Memory B cell (primary cell): ENCODE measurements around the gene MSANTD2.
A peak's percentile ranks its signal among the peaks of the same experiment; 100 is the strongest.

ENCODE experiments used
- ATAC-seq: fragments of 150-1000 bp; cut with Tn5 transposase; 2 replicates; pipeline ENCODE4 v1.10.0; 2021; ENCODE audit warnings: low read depth, mild to moderate bottlenecking, moderate library complexity
- DNase-seq, 2 donors: peaks; one replicate each; pipeline ENCODE4 v3.0.0; 2022; ENCODE audit warnings: low spot score in 2 of 2
- H3K27ac Mint-ChIP-seq: one replicate; pipeline ENCODE4 v1.8.0; 2022; ENCODE audit warnings: mild to moderate bottlenecking, moderate library complexity, mixed read lengths
- H3K27me3 Mint-ChIP-seq: one replicate; pipeline ENCODE4 v1.8.0; 2022; ENCODE audit warnings: mixed read lengths
- H3K36me3 Mint-ChIP-seq: one replicate; pipeline ENCODE4 v1.8.0; 2022; ENCODE audit warnings: mild to moderate bottlenecking, mixed read lengths
- H3K4me1 Mint-ChIP-seq: one replicate; pipeline ENCODE4 v1.8.0; 2022; ENCODE audit warnings: mixed read lengths
- H3K4me3 Mint-ChIP-seq: one replicate; pipeline ENCODE4 v1.8.0; 2022; ENCODE audit warnings: mild to moderate bottlenecking, moderate library complexity, mixed read lengths
- H3K9me3 Mint-ChIP-seq: one replicate; pipeline ENCODE4 v1.8.0; 2022; ENCODE audit warnings: mixed read lengths

MSANTD2 gene

GRCh38 chr11:124807201-124807600 lies 7.0 kb upstream of the MSANTD2 start:
- ATAC-seq, result no peak
- no peaks in the 10 kb centered on the region for H3K27me3 Mint-ChIP-seq
- H3K9me3 Mint-ChIP-seq, result no peaks in the 10 kb centered on the region
- no peaks in the 10 kb centered on the region for H3K4me1 Mint-ChIP-seq
- H3K4me3 Mint-ChIP-seq, result no peak overlapping the region
- DNase-seq, result no peak
- H3K27ac Mint-ChIP-seq, result no peak overlapping the region
- H3K36me3 Mint-ChIP-seq, result peaks cover 30% of the 10 kb centered on the region

DNA sequence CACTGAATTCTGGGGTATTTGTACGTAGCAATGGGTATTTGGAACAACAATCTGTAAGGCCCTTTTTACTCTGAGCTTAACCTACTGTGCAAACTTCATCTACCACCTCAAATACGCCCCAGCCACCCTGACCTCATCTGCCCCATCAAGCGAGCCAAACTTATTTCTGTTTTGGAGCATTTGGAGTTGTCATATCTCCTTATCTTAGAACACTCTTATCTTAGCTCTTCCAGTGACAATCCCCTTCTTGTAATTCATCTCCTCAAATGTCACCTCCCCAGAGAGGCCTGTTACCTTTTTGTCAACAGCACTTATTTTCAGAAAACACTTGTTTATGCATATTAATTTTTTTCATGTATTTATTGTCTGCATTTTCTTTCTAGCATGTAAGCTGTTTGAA lies 4.7 kb upstream of the MSANTD2 start:
- Mint-ChIP-seq H3K27me3 (no peaks in the 10 kb centered on the region), H3K9me3 (no peaks in the 10 kb centered on the region), H3K36me3 (peaks cover 30% of the 10 kb centered on the region), H3K4me1 (peaks cover 6% of the 10 kb centered on the region), H3K4me3 (no peak overlapping the region), H3K27ac (no peak overlapping the region)
- DNase-seq (no peak), ATAC-seq (no peak)

DNA sequence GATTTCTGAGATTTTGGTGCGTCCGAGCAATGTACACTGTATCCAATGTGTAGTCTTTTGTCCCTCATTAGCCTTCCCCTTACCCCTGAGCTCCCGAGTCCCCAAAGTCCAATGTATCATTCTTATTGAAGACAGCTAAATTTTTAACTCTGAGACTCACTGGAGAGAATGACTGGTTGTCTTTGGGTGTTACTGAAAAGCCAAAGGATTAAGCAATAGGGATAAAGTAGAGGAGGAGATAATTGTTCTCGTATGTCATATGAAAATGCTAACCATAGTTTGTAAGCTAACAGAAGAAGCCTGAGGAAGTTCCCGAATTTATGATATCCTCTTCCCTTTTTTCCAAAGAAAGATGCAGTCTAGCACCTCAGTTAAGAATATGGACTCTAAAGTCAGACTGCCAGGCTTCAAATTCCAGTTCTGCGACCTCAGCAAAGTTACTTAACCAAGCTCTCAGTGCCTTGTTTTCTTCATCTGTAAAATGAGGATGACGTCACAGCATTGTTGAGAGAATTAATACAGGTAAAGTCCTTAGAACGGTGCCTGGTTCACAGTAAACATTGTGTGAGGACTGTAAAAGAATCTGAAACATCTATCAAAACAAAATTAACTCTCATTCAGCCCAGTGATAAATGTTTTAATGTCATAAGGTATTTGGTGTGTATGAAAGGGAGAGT lies 1.6 kb upstream of the MSANTD2 start:
- H3K4me1 Mint-ChIP-seq, result peaks cover 11% of the 10 kb centered on the region
- H3K4me3 Mint-ChIP-seq, result peak overlapping the region; percentile 46
- H3K27ac Mint-ChIP-seq, result no peak overlapping the region

DNA sequence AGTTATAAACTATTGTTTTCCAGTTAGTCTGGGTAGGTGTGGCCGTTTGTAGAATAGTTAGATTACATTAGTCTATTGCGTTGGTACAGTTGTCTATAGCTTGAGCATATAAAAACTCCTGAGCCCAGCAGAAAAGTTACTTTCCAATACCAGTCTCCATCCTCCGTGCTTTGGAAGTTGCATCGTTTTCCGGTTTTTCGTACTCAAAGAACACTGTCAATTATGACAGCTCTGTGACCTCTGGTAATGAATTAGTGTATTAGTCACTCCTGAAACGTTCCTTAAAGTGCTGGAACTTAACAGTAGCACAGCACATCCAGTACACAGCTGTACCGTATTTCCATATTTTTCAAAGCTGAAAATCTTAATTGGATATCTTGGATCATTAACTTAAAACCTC lies 808 bp upstream of the MSANTD2 start:
- no peak for ATAC-seq
- Mint-ChIP-seq H3K36me3 (peaks cover 14% of the 10 kb centered on the region), H3K27ac (peak overlapping the region; percentile 87), H3K4me1 (peaks cover 11% of the 10 kb centered on the region), H3K27me3 (no peaks in the 10 kb centered on the region), H3K9me3 (no peaks in the 10 kb centered on the region), H3K4me3 (peak overlapping the region; percentile 87)
- DNase-seq, result no peak

More for the DNA sequence above, 1.6 kb upstream of the MSANTD2 start:
- no peaks in the 10 kb centered on the region for H3K9me3 Mint-ChIP-seq
- peaks cover 17% of the 10 kb centered on the region for H3K36me3 Mint-ChIP-seq
- H3K27me3 Mint-ChIP-seq, result no peaks in the 10 kb centered on the region
- ATAC-seq (no peak), DNase-seq (no peak)

GRCh38 chr11:124799348-124800225 lies 619 bp downstream of the MSANTD2 start:
- H3K27me3 Mint-ChIP-seq, result no peaks in the 10 kb centered on the region
- H3K9me3 Mint-ChIP-seq, result no peaks in the 10 kb centered on the region
- H3K4me1 Mint-ChIP-seq, result peaks cover 11% of the 10 kb centered on the region
- DNase-seq (peak; percentile 21 to 40), ATAC-seq (peak; percentile 57)
- peaks cover 3% of the 10 kb centered on the region for H3K36me3 Mint-ChIP-seq
- peak overlapping the region; percentile 88 for H3K4me3 Mint-ChIP-seq
- peak overlapping the region; percentile 87 for H3K27ac Mint-ChIP-seq

DNA sequence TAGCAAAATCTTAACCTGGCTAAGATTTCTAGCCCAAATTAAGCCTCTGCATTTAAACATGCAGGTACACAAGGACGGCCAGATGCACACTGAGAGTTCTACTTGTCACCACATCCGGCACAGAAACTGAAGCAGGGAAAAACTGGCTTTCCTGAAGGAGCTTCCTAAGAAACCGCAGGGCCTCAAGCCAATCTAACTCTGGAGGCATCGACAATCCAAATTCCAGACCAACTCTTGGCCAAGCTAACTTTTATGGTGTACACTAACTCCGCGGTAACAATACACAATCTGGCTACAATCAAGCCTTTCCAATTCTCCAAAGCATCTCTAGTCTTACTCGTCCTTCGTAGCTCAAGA lies 1.2 kb downstream of the MSANTD2 start:
- peak overlapping the region; percentile 87 for H3K27ac Mint-ChIP-seq
- DNase-seq, result no peak

DNA sequence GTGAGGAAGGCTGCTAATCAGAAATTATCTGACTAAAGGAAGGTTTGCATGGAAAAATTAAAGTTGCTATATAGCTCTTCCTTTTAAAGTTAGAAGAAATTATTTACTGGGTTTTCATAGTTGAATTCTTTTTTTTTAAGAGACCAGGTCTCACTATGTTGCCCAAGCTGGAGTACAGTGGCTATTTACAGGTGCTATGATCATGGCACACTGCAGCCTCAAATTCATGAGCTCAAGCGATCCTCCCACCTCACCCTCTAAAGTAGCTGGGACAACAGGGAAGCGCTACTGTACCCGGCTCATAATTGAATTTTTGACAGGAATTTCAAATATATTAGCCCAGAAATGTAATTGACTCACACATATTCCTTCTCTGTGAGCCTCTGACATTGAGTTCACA lies 3.9 kb downstream of the MSANTD2 start:
- H3K27me3 Mint-ChIP-seq, result no peaks in the 10 kb centered on the region
- no peak overlapping the region for H3K4me3 Mint-ChIP-seq
- ATAC-seq (no peak), DNase-seq (no peak)
- no peaks in the 10 kb centered on the region for H3K36me3 Mint-ChIP-seq
- peaks cover 21% of the 10 kb centered on the region for H3K4me1 Mint-ChIP-seq
- no peak overlapping the region for H3K27ac Mint-ChIP-seq
- H3K9me3 Mint-ChIP-seq, result no peaks in the 10 kb centered on the region

More for the DNA sequence above, 1.2 kb downstream of the MSANTD2 start:
- Mint-ChIP-seq H3K4me1 (peaks cover 11% of the 10 kb centered on the region), H3K36me3 (no peaks in the 10 kb centered on the region), H3K9me3 (no peaks in the 10 kb centered on the region), H3K27me3 (no peaks in the 10 kb centered on the region), H3K4me3 (peak overlapping the region; percentile 88)
- ATAC-seq, result no peak

GRCh38 chr11:124793466-124794278 lies 6.5 kb downstream of the MSANTD2 start:
- no peaks in the 10 kb centered on the region for H3K27me3 Mint-ChIP-seq
- no peaks in the 10 kb centered on the region for H3K9me3 Mint-ChIP-seq
- H3K4me3 Mint-ChIP-seq, result no peak overlapping the region
- ATAC-seq (peak; percentile 81), DNase-seq (peak in 1 of 2 donors; percentile 44)
- no peak overlapping the region for H3K27ac Mint-ChIP-seq
- H3K4me1 Mint-ChIP-seq, result peaks cover 12% of the 10 kb centered on the region
- no peaks in the 10 kb centered on the region for H3K36me3 Mint-ChIP-seq

DNA sequence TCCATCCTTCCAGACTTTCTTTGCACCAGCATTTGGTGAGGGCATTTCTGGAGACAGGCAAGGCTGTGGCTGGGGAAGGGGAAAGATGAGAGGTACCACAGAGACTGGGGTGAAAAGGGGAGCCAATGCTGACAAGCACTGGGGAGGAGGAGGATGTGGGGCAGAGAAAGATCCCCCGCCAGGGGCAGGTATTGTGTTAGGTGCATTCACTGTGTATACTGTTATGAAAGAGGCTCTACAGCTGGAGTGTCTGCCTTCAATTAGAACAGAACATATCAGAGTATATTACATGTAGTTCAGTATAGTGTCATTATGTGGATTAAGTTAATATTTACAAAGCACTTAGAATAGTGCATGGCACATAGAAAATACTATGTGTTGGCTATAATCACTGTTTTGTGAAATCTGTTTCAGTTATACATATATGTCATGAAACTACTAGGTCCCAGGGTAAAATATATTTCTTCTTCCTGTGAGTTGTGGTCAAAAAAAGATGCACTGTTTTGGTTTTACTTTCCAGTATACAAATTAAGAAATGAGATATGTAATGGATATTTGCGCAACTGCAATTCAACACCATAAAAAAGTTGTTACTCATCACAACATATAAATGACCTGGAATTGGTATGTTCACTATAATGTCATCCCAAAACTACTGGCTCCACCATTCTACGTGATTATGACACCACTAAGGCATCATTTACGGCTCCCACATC lies 8.4 kb downstream of the MSANTD2 start:
- Mint-ChIP-seq H3K27ac (no peak overlapping the region), H3K9me3 (no peaks in the 10 kb centered on the region), H3K4me1 (peaks cover 13% of the 10 kb centered on the region), H3K4me3 (no peak overlapping the region), H3K27me3 (no peaks in the 10 kb centered on the region), H3K36me3 (no peaks in the 10 kb centered on the region)
- ATAC-seq, result no peak
- DNase-seq, result no peak

DNA sequence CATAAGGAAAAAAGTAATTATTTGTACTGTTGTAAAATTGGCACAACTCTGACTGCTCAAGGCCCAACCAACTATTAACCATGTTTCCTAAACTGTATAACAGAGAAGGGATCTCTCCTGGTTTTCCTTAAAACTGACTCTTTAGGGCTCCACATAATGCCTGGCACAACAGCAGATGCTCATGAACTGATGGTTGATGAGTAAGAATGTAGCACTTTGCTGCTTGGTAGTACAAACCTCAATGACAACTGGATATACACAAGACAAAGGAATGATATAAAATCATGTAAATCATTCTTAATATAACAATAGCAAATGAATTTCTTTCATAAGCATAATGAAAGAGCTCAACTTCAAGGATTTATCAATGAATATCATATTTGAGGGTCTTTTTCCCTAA lies 11.7 kb downstream of the MSANTD2 start:
- no peak overlapping the region for H3K27ac Mint-ChIP-seq
- H3K27me3 Mint-ChIP-seq, result no peaks in the 10 kb centered on the region
- H3K36me3 Mint-ChIP-seq, result no peaks in the 10 kb centered on the region
- DNase-seq (no peak), ATAC-seq (no peak)
- no peak overlapping the region for H3K4me3 Mint-ChIP-seq
- no peaks in the 10 kb centered on the region for H3K9me3 Mint-ChIP-seq
- peaks cover 13% of the 10 kb centered on the region for H3K4me1 Mint-ChIP-seq

- ATAC-seq (no peak), DNase-seq (no peak)
- no peaks in the 10 kb centered on the region for H3K27me3 Mint-ChIP-seq
- no peaks in the 10 kb centered on the region for H3K9me3 Mint-ChIP-seq
- H3K4me3 Mint-ChIP-seq, result no peak overlapping the region
- peaks cover 2% of the 10 kb centered on the region for H3K4me1 Mint-ChIP-seq
- no peak overlapping the region for H3K27ac Mint-ChIP-seq
- H3K36me3 Mint-ChIP-seq, result peaks cover 3% of the 10 kb centered on the region
Observed at GRCh38 chr11:124784051-124784450, 16.2 kb downstream of the MSANTD2 start.

- Mint-ChIP-seq H3K4me3 (no peak overlapping the region), H3K27me3 (no peaks in the 10 kb centered on the region), H3K9me3 (no peaks in the 10 kb centered on the region), H3K27ac (no peak overlapping the region), H3K36me3 (peaks cover 9% of the 10 kb centered on the region), H3K4me1 (no peaks in the 10 kb centered on the region)
- no peak for ATAC-seq
- DNase-seq, result no peak
Observed at GRCh38 chr11:124783002-124783401, 17.2 kb downstream of the MSANTD2 start.

- Mint-ChIP-seq H3K27me3 (no peaks in the 10 kb centered on the region), H3K36me3 (peaks cover 20% of the 10 kb centered on the region), H3K4me3 (no peak overlapping the region), H3K4me1 (peaks cover 12% of the 10 kb centered on the region), H3K9me3 (no peaks in the 10 kb centered on the region), H3K27ac (no peak overlapping the region)
- DNase-seq, result no peak
- ATAC-seq, result no peak
Observed at GRCh38 chr11:124779568-124779967, 20.6 kb downstream of the MSANTD2 start.
